Skin of body (tissue), 2 donors: Measurements from ENCODE around the gene MRGPRF. TPM values are rescaled to one million over a fixed set of nuclear protein-coding genes. Genes with fewer than 3 reads are reported as not detected.

Experiments
- DNase-seq: peaks from one replicate; lab custom pipeline; 2025; lab: John Stamatoyannopoulos, UW
- total RNA-seq: library from RNA; depleted of rRNA; stranded (reverse); fragments of >200 nt; gene quantifications from one replicate; pipeline ENCODE4 v1.2.3, GENCODE V29; 2014

MRGPRF gene
- total RNA-seq, 1 donor from 2014 or later: 13.0 TPM

DNA sequence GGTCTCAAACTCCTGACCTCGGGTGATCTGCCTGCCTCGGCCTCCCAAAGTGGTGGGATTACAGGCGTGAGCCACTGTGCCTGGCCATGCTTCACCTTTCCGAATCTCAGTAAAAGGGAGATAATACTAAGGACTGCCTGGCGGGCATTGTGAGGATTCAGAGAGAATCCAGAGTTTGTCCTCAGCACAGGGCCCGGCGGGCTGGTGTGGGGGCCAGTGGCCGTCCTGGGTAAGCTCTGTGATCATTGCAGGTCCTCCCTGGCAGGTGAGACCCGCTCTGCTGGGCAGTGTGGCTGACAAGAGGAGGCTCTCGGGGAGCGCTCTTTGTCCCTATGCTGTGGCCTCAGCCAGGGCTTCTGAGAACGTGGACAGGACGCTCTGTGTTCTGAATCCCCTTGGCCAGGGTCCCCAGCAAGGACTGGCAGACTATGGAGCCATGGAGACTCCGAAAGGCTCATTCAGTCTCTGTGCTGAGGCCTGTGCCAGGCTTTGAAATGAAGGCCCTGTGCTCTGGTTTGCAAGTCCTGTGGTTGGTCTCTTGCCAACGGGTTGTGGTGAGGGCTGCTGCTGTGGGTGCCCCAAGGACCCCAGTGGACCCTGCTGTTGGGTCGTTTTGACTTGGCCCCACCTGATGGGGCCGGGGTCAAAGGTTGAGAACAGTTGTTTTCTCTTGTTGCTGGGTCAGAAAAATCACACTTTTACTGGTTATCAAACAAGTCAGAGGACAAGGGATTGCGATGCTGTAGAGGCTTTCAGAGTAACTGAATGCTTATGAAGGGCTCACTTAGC is 37.7 kb upstream of the MRGPRF start:
- no peak for DNase-seq

DNA sequence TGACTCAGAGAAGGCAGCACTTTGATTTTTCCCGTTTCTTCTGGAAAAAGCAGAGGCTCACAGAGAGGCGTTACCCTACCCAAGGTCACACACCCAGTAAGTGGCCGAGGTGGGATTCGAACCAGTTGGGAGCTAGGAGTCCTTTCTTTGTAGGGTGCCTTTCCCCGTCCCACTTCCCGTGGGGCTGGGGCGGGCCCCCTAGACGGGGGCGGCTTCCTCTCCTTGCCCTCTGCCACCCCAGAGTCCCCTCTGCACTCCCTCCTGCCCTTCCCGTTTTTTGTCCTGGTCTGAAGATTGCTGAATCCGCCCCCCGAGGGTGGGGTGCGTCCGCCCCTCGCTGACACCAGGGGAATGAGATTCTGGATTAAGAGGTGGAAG is 36.4 kb upstream of the MRGPRF start:
- DNase-seq: no peak

DNA sequence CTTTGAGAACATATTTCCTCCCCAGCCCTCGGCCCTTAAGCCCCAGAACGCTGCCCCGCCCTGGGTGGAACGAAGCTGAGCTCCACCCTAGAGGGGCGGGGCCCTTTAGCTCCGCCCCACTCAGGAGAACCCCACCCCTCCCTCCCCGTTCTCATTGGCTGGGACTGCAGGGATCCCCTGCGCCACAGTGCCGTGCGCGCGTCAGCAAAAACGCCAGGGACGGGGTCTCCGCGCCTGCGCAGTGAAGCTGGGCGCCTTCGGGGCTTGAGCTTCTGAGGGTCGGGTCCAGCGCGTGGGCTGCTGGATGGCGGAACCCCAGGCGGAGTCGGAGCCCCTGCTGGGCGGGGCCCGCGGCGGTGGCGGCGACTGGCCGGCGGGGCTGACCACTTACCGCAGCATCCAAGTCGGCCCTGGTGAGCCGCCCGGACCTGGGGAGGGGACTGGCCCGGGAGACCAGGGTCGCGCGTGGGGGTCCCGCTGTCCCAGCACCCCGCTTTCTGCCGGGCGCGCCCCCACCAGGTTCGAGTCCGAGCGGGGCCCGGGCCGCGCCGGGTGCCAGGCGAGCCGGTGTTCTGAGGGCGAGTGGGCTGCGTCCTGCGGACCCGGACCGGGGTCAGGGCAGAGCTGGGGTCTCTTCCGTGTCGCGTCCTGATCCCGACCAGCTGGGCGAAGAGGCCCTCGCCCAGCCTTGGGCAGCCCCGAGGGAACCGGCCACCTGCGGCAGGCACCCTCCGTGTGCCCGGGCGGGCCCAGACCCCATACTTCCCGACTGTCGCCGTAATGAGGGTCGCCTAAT is 35.8 kb upstream of the MRGPRF start, which contains the start of gene TPCN2:
Gene TPCN2 (plus strand): TSS at position 239 of the 796 bp plus-strand sequence. CDS start 66 bp downstream, at position 305.
- DNase-seq: peak; percentile 93

- DNase-seq: no peak
Observed at GRCh38 chr11:69048031-69048693, 35.1 kb upstream of the MRGPRF start.

GRCh38 chr11:69044111-69045013 is 31.3 kb upstream of the MRGPRF start:
- peak; percentile 80 for DNase-seq

GRCh38 chr11:69041516-69041915 is 28.5 kb upstream of the MRGPRF start:
- DNase-seq: no peak

- no peak for DNase-seq
Observed at GRCh38 chr11:69040581-69041260, 27.7 kb upstream of the MRGPRF start.

GRCh38 chr11:69040051-69040450 is 27.0 kb upstream of the MRGPRF start:
- DNase-seq: no peak

GRCh38 chr11:69039501-69039900 is 26.5 kb upstream of the MRGPRF start:
- no peak for DNase-seq

DNA sequence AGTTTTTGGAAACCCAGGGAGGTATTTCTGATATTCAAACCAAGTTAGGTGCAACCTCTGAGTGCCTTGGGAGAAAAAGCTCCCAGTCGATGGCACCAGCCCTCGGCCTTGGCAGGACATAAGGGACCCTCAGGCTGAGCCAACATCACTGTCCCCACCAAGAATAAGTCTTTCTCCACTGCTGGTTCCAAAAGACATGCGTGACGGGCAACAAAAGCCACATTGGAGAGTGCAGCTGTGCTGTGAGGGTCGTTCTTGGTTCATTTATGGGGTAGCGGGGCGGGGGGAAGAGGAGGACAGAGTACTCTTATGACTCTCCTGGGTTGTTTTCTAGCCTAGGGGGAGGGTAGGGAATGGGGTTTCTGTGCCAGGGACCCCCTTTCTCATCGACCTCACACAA is 24.5 kb upstream of the MRGPRF start:
- DNase-seq: no peak

DNA sequence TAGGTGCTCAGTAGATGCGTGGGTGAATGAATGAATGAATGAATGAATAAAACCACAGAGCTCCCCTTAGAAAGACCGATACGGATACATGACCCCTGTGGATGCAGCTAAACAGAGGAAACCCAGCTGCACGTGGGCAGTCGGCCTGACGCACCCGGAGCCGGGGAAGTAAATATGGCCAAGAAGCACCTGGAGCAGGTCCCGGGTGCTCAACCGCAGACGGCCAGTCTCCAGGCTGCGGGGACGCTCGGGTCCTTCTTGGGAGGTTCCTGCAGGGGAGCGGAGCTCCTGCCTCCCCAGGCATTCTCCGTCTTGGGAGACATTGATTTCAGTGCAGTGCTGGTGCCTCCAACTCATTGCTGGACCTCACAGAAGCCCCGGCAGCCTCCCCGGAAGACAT is 24.0 kb upstream of the MRGPRF start:
- DNase-seq: no peak

DNA sequence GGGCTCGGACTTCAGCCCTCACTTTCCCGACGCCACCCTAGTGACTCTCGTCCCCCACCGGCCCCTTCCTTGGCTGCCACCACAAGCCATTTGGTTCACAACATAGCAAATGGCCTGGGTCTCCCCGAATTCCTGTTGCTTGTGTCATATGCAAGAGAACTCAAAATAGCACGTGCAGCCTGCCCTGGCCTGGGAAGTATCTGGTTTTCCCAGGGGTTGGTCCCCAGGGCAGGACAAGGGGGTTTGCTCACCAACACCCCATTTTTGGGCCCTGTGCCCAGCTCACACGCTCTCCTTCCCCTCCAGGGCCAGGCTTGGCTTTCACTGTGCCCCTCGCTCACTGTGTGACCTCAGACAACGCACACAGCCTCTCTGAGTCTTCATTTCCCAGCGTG is 22.9 kb upstream of the MRGPRF start:
- no peak for DNase-seq

GRCh38 chr11:69035150-69035945 is 22.3 kb upstream of the MRGPRF start:
- no peak for DNase-seq

- DNase-seq: no peak
Observed at GRCh38 chr11:69034123-69034867, 21.2 kb upstream of the MRGPRF start.

- DNase-seq: no peak
Observed at GRCh38 chr11:69033431-69033830, 20.4 kb upstream of the MRGPRF start.

DNA sequence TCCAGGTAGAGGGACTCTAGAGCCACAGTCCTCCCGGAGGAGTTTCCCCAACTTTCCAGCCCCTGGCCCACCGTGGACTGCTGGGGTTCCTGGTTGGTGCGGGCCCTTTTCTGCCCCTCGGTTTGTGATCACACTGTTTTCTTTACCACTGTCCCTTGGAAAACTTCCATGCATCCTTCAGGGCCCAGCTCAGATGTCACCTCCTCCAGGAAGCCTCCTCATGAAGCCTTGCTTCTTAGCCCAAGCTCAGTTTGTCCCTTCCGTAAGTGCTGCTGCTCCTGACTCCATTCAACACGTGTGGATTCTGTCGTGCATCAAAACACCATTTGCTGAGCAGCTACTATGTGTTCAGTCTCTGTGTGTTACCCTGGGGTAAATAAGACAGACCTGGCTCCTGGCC is 19.8 kb upstream of the MRGPRF start:
- DNase-seq: no peak

DNA sequence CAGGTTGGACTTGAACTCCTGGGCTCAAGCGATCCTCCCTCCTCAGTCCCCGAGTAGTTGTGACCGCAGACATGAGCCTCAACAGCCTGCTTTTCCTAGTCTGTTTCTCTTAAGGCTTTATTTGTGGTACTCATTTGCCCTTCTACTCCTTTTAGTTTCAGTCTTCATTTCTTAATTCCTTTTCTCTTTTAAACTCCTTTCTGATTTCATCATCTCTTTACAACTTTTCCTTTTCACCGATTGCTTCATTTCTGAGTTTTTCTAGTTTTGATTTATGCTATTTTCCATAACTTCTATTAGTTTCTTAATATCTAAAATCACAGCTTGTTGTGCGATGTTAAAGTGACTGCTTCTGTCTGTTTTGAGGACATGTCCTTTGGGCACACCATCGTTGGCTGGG is 17.3 kb upstream of the MRGPRF start:
- no peak for DNase-seq

DNA sequence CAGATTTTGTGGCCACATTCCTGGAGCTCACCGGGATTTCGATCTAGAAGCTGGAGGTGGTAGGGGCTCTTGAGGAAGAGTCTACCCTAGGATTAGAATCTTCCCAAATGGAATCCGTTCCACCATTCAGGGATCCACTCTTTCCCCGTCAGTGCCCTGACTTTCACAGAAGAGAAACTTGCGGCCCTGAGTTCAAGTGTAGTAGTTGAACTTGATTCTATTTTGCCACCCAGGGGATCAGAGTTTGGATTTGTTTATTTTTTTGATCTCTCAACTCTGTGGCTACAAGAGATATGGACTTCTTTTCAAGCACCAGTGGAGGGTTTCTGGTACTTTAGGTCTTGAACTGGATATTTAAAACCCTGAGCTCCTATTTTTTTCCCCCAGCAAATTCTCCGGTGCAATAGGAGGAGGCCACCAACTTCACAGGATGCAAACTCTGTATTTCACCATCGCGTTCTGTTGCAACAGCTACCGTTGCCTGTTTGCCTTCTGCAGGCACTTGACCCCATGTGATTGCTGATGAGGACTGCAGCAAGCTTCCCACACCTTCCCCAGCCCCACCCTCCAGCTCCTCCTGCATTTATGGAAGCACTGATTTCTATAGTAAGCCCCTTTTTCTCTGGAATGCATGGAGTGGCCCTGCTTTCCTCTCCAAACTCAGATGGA is 14.8 kb upstream of the MRGPRF start:
- no peak for DNase-seq
